Activated naive CD4-positive, alpha-beta T cell treated with anti-CD3 and anti-CD28 coated beads, Interleukin-2, amount 50 U/mL, for 72 hours (primary cell): ENCODE results near the gene TRAPPC1. TPM values are rescaled to one million over a fixed set of nuclear protein-coding genes. Genes with fewer than 3 reads are reported as not detected.

Experiments used
- ATAC-seq, 2 donors: fragments of 150-1000 bp; cut with Tn5 transposase; 2 replicates each; pipeline ENCODE4 v1.10.0; 2021; ENCODE audit warnings: mild to moderate bottlenecking in 2 of 2, moderate library complexity in 2 of 2
- DNase-seq, 2 donors: peaks; one replicate each; pipeline ENCODE4 v3.0.0; 2021 to 2022; ENCODE audit warnings: low spot score in 2 of 2
- H3K27ac Mint-ChIP-seq, 2 donors: one replicate each; pipeline ENCODE4 v1.8.0; 2022; ENCODE audit warnings: mild to moderate bottlenecking in 2 of 2, mixed read lengths in 2 of 2
- H3K36me3 Mint-ChIP-seq, 2 donors: one replicate each; pipeline ENCODE4 v1.8.0; 2022; ENCODE audit warnings: mixed read lengths in 2 of 2
- H3K9me3 Mint-ChIP-seq, 2 donors: one replicate each; pipeline ENCODE4 v1.8.0; 2022; ENCODE audit warnings: mixed read lengths in 2 of 2
- total RNA-seq, 2 donors: library from RNA; stranded (reverse); gene quantifications; one replicate each; pipeline ENCODE4 v1.2.3, GENCODE V29; 2022

Gene TRAPPC1
- total RNA-seq, 2 donors from 2014 or later, result 190 to 195 TPM

- ATAC-seq (no peak), DNase-seq (no peak)
- peaks cover 12 to 18% of the 10 kb centered on the region in 2 donors for H3K36me3 Mint-ChIP-seq
- H3K9me3 Mint-ChIP-seq, result no peaks in the 10 kb centered on the region
- peak overlapping the region; percentile 88 to 91 for H3K27ac Mint-ChIP-seq
These were observed 15.4 kb downstream of the TRAPPC1 start for GRCh38 chr17:7916385-7916682.

- Mint-ChIP-seq H3K36me3 (peaks cover 12 to 18% of the 10 kb centered on the region in 2 donors), H3K9me3 (no peaks in the 10 kb centered on the region), H3K27ac (peak within 1 kb of the TSS; percentile 88 to 91)
- ATAC-seq (peak; percentile 84 to 85), DNase-seq (peak; percentile 85 to 92)
These were observed 15.9 kb downstream of the TRAPPC1 start, which contains the start of gene RNF227 for GRCh38 chr17:7915611-7916384. RNF227 (minus strand) TSS chr17:7916289; CDS start chr17:7916195, 94 bp downstream.

- ATAC-seq, result peak in 1 of 2 donors; percentile 10
- H3K36me3 Mint-ChIP-seq, result peaks cover 12 to 18% of the 10 kb centered on the region in 2 donors
- H3K27ac Mint-ChIP-seq, result peak overlapping the region; percentile 69 to 91
These were observed 16.6 kb downstream of the TRAPPC1 start for GRCh38 chr17:7915179-7915610.

GRCh38 chr17:7912927-7913524 lies 18.7 kb downstream of the TRAPPC1 start:
- peak; percentile 24 to 49 for ATAC-seq
- no peaks in the 10 kb centered on the region for H3K9me3 Mint-ChIP-seq
- peaks cover 12 to 18% of the 10 kb centered on the region in 2 donors for H3K36me3 Mint-ChIP-seq
- peak in 1 of 2 donors; percentile 31 for DNase-seq
- peak overlapping the region; percentile 36 to 67 for H3K27ac Mint-ChIP-seq

More at GRCh38 chr17:7915179-7915610, 16.6 kb downstream of the TRAPPC1 start:
- H3K9me3 Mint-ChIP-seq, result no peaks in the 10 kb centered on the region
- DNase-seq, result no peak

- peak overlapping the region; percentile 63 to 72 for H3K27ac Mint-ChIP-seq
- no peak for ATAC-seq
These were observed 20.6 kb downstream of the TRAPPC1 start for GRCh38 chr17:7911116-7911515.

GRCh38 chr17:7910711-7911110 lies 21.0 kb downstream of the TRAPPC1 start:
- no peak for ATAC-seq
- H3K27ac Mint-ChIP-seq, result peak overlapping the region in 1 of 2 donors; percentile 72
- DNase-seq, result no peak

More at GRCh38 chr17:7911116-7911515, 20.6 kb downstream of the TRAPPC1 start:
- Mint-ChIP-seq H3K9me3 (no peaks in the 10 kb centered on the region), H3K36me3 (peaks cover 8 to 12% of the 10 kb centered on the region in 2 donors)
- no peak for DNase-seq

GRCh38 chr17:7910281-7910680 lies 21.5 kb downstream of the TRAPPC1 start:
- no peak for DNase-seq
- Mint-ChIP-seq H3K9me3 (no peaks in the 10 kb centered on the region), H3K27ac (peak overlapping the region; percentile 50 to 72), H3K36me3 (peaks cover 8% of the 10 kb centered on the region in 2 donors)
- ATAC-seq, result no peak

More at GRCh38 chr17:7910711-7911110, 21.0 kb downstream of the TRAPPC1 start:
- peaks cover 8 to 12% of the 10 kb centered on the region in 2 donors for H3K36me3 Mint-ChIP-seq
- H3K9me3 Mint-ChIP-seq, result no peaks in the 10 kb centered on the region

GRCh38 chr17:7909089-7909488 lies 22.7 kb downstream of the TRAPPC1 start:
- peaks cover 6 to 8% of the 10 kb centered on the region in 2 donors for H3K36me3 Mint-ChIP-seq
- no peak for DNase-seq
- peak overlapping the region in 1 of 2 donors; percentile 72 for H3K27ac Mint-ChIP-seq
- no peaks in the 10 kb centered on the region for H3K9me3 Mint-ChIP-seq
- ATAC-seq, result no peak

- Mint-ChIP-seq H3K9me3 (no peaks in the 10 kb centered on the region), H3K36me3 (peaks cover 16 to 39% of the 10 kb centered on the region in 2 donors), H3K27ac (peak overlapping the region; percentile 62)
- DNase-seq (no peak), ATAC-seq (no peak)
These were observed 28.3 kb downstream of the TRAPPC1 start for GRCh38 chr17:7903154-7904103.

GRCh38 chr17:7897773-7898172 lies 34.0 kb downstream of the TRAPPC1 start:
- Mint-ChIP-seq H3K27ac (peak overlapping the region; percentile 25 to 75), H3K36me3 (peaks cover 22 to 60% of the 10 kb centered on the region in 2 donors), H3K9me3 (no peaks in the 10 kb centered on the region)
- DNase-seq (peak in 1 of 2 donors; percentile 51), ATAC-seq (peak in 1 of 2 donors; percentile 75)

GRCh38 chr17:7897090-7897489 lies 34.7 kb downstream of the TRAPPC1 start:
- peaks cover 22 to 55% of the 10 kb centered on the region in 2 donors for H3K36me3 Mint-ChIP-seq
- ATAC-seq, result peak in 1 of 2 donors; percentile 53
- H3K27ac Mint-ChIP-seq, result peak overlapping the region; percentile 37 to 75

GRCh38 chr17:7894866-7895265 lies 36.9 kb downstream of the TRAPPC1 start:
- Mint-ChIP-seq H3K9me3 (no peaks in the 10 kb centered on the region), H3K27ac (peak overlapping the region; percentile 69 to 70), H3K36me3 (peaks cover 20 to 47% of the 10 kb centered on the region in 2 donors)
- DNase-seq (peak in 1 of 2 donors; percentile 45), ATAC-seq (no peak)

More at GRCh38 chr17:7897090-7897489, 34.7 kb downstream of the TRAPPC1 start:
- no peaks in the 10 kb centered on the region for H3K9me3 Mint-ChIP-seq
- DNase-seq, result peak in 1 of 2 donors; percentile 48

GRCh38 chr17:7894226-7894625 lies 37.5 kb downstream of the TRAPPC1 start:
- Mint-ChIP-seq H3K9me3 (no peaks in the 10 kb centered on the region), H3K36me3 (peaks cover 15 to 44% of the 10 kb centered on the region in 2 donors), H3K27ac (peak overlapping the region; percentile 69 to 70)
- ATAC-seq, result no peak
- peak in 1 of 2 donors; percentile 16 for DNase-seq

- H3K36me3 Mint-ChIP-seq, result peaks cover 15 to 43% of the 10 kb centered on the region in 2 donors
- H3K9me3 Mint-ChIP-seq, result no peaks in the 10 kb centered on the region
- DNase-seq (peak in 1 of 2 donors; percentile 33), ATAC-seq (no peak)
- peak overlapping the region; percentile 69 to 72 for H3K27ac Mint-ChIP-seq
These were observed 38.4 kb downstream of the TRAPPC1 start for GRCh38 chr17:7893187-7893880.

- Mint-ChIP-seq H3K36me3 (peaks cover 0 to 27% of the 10 kb centered on the region in 2 donors), H3K27ac (peak overlapping the region in 1 of 2 donors; percentile 65), H3K9me3 (no peaks in the 10 kb centered on the region)
- DNase-seq, result peak; percentile 53 to 64
- no peak for ATAC-seq
These were observed 42.4 kb downstream of the TRAPPC1 start for GRCh38 chr17:7889166-7889955.
